Muscle of leg (tissue), 11 donors: ENCODE data around the gene NXPH1. TPM values are rescaled to one million over a fixed set of nuclear protein-coding genes. Genes with fewer than 3 reads are reported as not detected.
A peak's percentile ranks its signal among the peaks of the same experiment; 100 is the strongest.

Experiments used
- DNase-seq: peaks from one replicate; pipeline ENCODE4 v3.0.0; 2013
- H3K27ac ChIP-seq: one replicate; pipeline ENCODE4 v1.5.1; 2013; ENCODE audit warnings: mild to moderate bottlenecking, low read length, control low read depth
- H3K27me3 ChIP-seq: one replicate; pipeline ENCODE4 v1.6.1; 2013; ENCODE audit warnings: low read length; ENCODE audit not compliant: control insufficient read depth, insufficient read depth
- H3K36me3 ChIP-seq: one replicate; pipeline ENCODE4 v1.6.1; 2013; ENCODE audit warnings: low read length; ENCODE audit not compliant: control insufficient read depth, insufficient read depth
- H3K4me1 ChIP-seq: one replicate; pipeline ENCODE4 v1.6.1; 2013; ENCODE audit warnings: low read length; ENCODE audit not compliant: control insufficient read depth, insufficient read depth
- H3K4me3 ChIP-seq: one replicate; pipeline ENCODE4 v1.5.1; 2013; ENCODE audit warnings: low read length, control low read depth
- H3K9me3 ChIP-seq: replicated peaks from 2 replicates; pipeline ENCODE4 v1.6.1; 2013; ENCODE audit warnings: low read depth, low read length; ENCODE audit not compliant: control insufficient read depth
- WGBS: methylation state at CpG from one replicate; pipeline ENCODE4 v1.1.5; 2013; ENCODE audit warnings: missing lambda C conversion rate; ENCODE audit not compliant: insufficient coverage; 5-methylcytosine and 5-hydroxymethylcytosine counted together
- polyA plus RNA-seq, 8 donors: library from polyadenylated mRNA; unstranded; fragments of 120-200 nt; gene quantifications; one replicate each; pipeline versions ENCODE4 v1.2.1 to v1.2.3, GENCODE V29; 2013; ENCODE audit warnings: inconsistent platforms in 1 of 8, low replicate concordance in 1 of 8; ENCODE audit not compliant: insufficient read length in 8 of 8, insufficient read depth in 1 of 8
- total RNA-seq: library from RNA; stranded (reverse); fragments of 120-200 nt; gene quantifications from one replicate; pipeline ENCODE4 v1.2.4, GENCODE V29; 2013

Gene NXPH1
- total and polyA plus RNA-seq, 9 donors: 0.28 TPM; not detected in 8

DNA sequence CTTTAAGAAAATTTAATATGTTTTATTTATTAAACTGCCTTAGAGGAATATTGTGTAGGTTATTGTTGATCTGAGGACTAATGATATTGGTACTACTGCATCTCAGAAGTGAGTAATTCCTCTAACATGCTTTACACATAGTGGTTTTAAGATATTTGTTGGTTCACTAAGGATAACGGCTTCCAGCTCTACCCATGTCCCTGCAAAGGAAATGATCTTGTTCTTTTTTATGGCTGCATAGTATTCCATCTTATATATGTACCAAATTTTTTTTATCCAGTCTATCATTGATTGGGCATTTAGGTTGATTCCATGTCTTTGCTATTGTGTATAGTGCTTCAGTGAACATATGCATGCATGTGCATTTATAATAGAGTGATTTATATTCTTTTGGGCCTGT lies 20.1 kb downstream of the NXPH1 start:
- H3K9me3 ChIP-seq: no peaks in the 10 kb centered on the region
- no peaks in the 10 kb centered on the region for H3K36me3 ChIP-seq
- no peak overlapping the region for H3K4me3 ChIP-seq
- no peaks in the 10 kb centered on the region for H3K4me1 ChIP-seq
- DNase-seq: no peak
- no CpG with 5 or more reads among the region's 1 CpG for WGBS
- H3K27ac ChIP-seq: no peak overlapping the region
- no peaks in the 10 kb centered on the region for H3K27me3 ChIP-seq

DNA sequence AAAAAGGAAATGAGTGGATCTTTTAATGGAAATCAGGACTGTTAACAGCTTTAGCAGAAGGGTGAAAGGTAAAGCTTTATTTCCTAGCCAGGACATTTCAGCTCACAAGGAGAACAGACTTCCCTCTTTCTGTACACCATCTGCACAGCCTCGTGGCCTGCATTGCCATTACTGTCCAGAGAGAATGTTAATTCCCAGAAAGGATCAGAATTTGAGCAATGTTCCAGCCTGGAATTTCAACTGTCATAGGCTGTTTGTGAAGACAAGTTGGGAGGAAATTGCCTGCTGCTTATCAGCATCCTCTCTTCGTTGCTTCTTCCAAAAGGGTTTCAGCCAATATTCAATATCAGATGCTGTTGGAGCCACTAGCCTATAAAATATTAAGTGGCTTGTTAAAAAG lies 22.0 kb downstream of the NXPH1 start:
- WGBS: no CpG with 5 or more reads among the region's 2 CpGs
- Histone ChIP-seq H3K27ac (no peak overlapping the region), H3K4me1 (no peaks in the 10 kb centered on the region), H3K4me3 (no peak overlapping the region), H3K36me3 (no peaks in the 10 kb centered on the region), H3K9me3 (no peaks in the 10 kb centered on the region), H3K27me3 (no peaks in the 10 kb centered on the region)
- no peak for DNase-seq

DNA sequence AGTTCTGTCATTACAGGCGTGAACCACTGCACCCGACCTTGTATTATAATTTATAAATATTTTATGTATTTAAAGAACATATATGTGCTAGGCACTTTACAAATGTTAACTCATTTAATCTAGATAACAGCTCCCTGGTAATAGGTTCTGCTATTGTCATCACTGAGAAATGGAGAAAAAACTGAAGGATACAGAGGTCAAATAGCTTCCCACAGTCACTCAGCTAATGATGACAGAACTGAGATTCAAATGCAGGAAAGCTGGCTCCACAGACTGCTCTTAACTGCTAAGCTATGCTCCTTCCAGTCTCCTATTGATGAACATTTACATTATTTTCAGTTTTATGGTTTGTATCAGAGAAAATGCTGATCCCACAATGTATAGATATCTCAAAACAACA lies 28.9 kb downstream of the NXPH1 start:
- Histone ChIP-seq H3K36me3 (no peaks in the 10 kb centered on the region), H3K27me3 (no peaks in the 10 kb centered on the region), H3K4me1 (no peaks in the 10 kb centered on the region), H3K9me3 (no peaks in the 10 kb centered on the region), H3K4me3 (no peak overlapping the region), H3K27ac (no peak overlapping the region)
- DNase-seq: no peak
- no CpG with 5 or more reads among the region's 2 CpGs for WGBS

DNA sequence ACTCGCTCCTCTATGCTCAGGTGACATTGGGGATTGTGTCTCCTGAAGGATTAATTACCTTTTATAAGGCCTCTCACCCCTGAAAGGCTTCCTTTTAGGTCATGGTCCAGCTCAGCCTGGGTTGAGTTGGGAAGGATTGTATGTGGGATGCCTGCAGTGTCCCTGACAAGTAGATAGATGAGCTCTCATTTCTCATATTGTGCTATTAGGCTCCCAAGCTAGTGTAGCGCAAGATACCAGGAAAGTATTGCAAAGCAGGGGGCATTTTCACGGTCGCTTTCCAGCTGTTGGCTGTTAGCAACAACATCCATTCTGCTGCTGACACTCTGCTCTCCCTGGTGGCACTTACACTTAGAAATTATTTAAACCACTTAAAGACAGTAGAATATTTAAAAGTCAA lies 31.9 kb downstream of the NXPH1 start:
- no peak overlapping the region for H3K4me3 ChIP-seq
- WGBS: 83% methylated on average over 1 of the region's 4 CpGs
- H3K4me1 ChIP-seq: no peaks in the 10 kb centered on the region
- DNase-seq: no peak
- no peaks in the 10 kb centered on the region for H3K27me3 ChIP-seq
- no peaks in the 10 kb centered on the region for H3K36me3 ChIP-seq
- no peak overlapping the region for H3K27ac ChIP-seq
- no peaks in the 10 kb centered on the region for H3K9me3 ChIP-seq

- Histone ChIP-seq H3K27me3 (no peaks in the 10 kb centered on the region), H3K36me3 (no peaks in the 10 kb centered on the region), H3K9me3 (peaks cover 7% of the 10 kb centered on the region), H3K4me3 (no peak overlapping the region), H3K27ac (no peak overlapping the region), H3K4me1 (peaks cover 5% of the 10 kb centered on the region)
- peak; percentile 18 for DNase-seq
- WGBS: 22% methylated on average over 1 of the region's 3 CpGs
Observed at GRCh38 chr7:8480527-8480926, 47.1 kb downstream of the NXPH1 start.

DNA sequence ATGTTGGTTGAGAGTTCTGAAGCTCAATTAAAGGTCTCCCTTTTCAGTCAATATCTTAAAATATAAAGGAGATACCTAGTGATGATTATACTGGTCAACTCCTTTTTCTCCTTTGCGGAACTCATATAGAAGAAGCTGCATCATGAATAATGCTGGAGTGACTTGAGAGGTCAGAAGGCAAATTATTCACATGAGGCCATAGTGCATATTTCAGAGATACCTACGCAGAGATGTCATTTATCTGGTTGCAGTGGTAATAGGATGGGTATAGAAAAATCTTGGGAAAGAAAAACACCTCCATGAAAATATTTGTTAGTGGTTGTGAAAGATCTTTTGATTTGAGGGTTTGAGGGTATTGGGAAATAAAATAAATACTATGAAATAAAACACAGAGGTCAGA lies 47.7 kb downstream of the NXPH1 start:
- Histone ChIP-seq H3K4me3 (no peak overlapping the region), H3K4me1 (peaks cover 5% of the 10 kb centered on the region), H3K27me3 (no peaks in the 10 kb centered on the region), H3K9me3 (peaks cover 7% of the 10 kb centered on the region), H3K27ac (no peak overlapping the region), H3K36me3 (no peaks in the 10 kb centered on the region)
- no CpG with 5 or more reads among the region's 2 CpGs for WGBS
- DNase-seq: no peak

GRCh38 chr7:8481752-8482446 lies 48.5 kb downstream of the NXPH1 start:
- Histone ChIP-seq H3K27me3 (no peaks in the 10 kb centered on the region), H3K9me3 (peaks cover 7% of the 10 kb centered on the region), H3K4me3 (no peak overlapping the region), H3K36me3 (no peaks in the 10 kb centered on the region), H3K4me1 (peaks cover 5% of the 10 kb centered on the region), H3K27ac (peak overlapping the region; percentile 73)
- DNase-seq: peak; percentile 80
- WGBS: 0% methylated on average over 1 of the region's 4 CpGs

DNA sequence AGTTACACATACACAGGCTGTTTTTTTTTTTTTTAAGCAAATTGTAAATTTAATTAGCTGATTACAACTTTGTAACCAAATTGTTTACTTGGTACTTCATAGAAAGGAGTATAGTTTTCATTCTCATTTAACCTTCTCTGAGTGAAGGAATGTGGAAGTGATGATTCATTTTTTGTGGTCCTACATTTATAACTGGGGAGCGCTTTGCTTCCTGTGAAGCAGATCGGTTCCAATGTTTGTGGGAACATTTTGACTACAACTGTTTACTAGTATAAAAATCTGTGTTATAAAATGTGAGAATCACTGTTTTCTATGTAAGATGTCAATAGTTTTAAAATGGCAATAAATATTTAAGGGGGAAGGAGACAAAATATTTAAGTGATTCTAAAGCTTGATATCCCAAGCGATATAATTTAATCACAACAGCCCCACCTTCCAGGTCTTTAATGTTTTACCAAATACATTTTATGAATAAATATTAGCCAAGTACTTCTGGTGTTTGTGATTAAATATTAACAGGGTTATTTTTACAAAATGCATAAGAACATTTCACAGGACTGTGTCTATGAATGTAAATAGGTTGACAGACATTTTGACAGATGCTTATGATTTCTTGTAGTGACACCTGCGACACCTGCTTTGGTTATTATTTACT lies 57.1 kb downstream of the NXPH1 start:
- no peak overlapping the region for H3K27ac ChIP-seq
- no peaks in the 10 kb centered on the region for H3K27me3 ChIP-seq
- H3K4me3 ChIP-seq: no peak overlapping the region
- DNase-seq: no peak
- no CpG with 5 or more reads among the region's 4 CpGs for WGBS
- no peaks in the 10 kb centered on the region for H3K36me3 ChIP-seq
- H3K9me3 ChIP-seq: no peaks in the 10 kb centered on the region
- no peaks in the 10 kb centered on the region for H3K4me1 ChIP-seq

- H3K4me1 ChIP-seq: no peaks in the 10 kb centered on the region
- H3K4me3 ChIP-seq: no peak overlapping the region
- no peak for DNase-seq
- H3K36me3 ChIP-seq: no peaks in the 10 kb centered on the region
- no peaks in the 10 kb centered on the region for H3K27me3 ChIP-seq
- H3K9me3 ChIP-seq: no peaks in the 10 kb centered on the region
- no peak overlapping the region for H3K27ac ChIP-seq
- WGBS: no CpG with 5 or more reads among the region's 3 CpGs
Observed at GRCh38 chr7:8491106-8491505, 57.7 kb downstream of the NXPH1 start.

DNA sequence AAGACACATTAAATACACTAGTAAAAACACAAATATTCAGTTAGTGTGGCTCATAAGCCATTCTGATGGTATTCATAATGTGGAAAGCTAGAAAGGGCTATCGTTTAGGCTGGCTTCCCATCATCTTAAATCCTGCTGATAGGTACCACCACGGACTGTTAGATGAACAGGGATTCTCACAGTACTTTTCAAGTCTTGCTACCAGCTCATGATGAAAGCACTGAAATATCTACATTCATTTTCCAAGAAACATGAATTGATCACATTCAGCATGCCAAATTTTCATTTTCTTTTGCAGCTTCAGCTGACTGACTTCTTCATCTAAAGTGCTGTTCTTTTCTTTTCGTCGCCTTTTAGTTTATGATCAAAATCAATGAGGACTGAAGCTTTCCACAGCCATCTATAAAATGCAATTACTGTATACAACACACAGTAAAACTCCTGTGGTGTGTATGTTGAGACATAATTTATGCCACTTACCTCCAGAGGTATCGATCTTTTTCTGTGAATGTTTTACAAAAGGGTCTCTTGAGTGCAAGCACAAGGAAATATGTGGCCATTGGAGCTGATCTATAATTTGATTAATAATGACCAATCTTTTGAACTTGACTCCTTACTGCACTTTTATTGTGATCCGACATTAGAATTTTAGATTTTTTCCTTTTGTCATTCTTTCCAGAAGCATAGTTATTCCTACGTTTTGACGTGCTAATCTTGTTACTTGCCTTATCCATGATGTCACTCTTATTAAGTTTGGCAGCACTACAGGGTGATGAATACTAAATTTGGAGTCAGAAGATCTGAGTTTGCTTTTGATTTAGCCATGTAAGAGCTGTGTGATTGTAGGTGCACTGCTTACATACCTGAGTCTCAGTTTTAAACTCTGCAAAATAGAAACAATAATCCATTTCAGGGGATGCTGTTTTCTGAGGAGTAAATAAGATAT lies 58.4 kb downstream of the NXPH1 start:
- 72% methylated on average over 2 of the region's 8 CpGs for WGBS
- DNase-seq: no peak

More for the DNA sequence above, 58.4 kb downstream of the NXPH1 start:
- no peaks in the 10 kb centered on the region for H3K4me1 ChIP-seq
- H3K36me3 ChIP-seq: no peaks in the 10 kb centered on the region
- no peaks in the 10 kb centered on the region for H3K9me3 ChIP-seq
- no peak overlapping the region for H3K27ac ChIP-seq
- no peaks in the 10 kb centered on the region for H3K27me3 ChIP-seq
- H3K4me3 ChIP-seq: no peak overlapping the region
